PC-3 (cell line): ENCODE results near the gene TEX44. TPM values are rescaled to one million over a fixed set of nuclear protein-coding genes. Genes with fewer than 3 reads are reported as not detected.

Experiments
- ATAC-seq: fragments of 200-7000 bp; cut with Tn5 transposase; 2 replicates; pipeline ENCODE4 v1.9.1; 2020; ENCODE audit warnings: mild to moderate bottlenecking, moderate library complexity
- BruUV-seq: library from RNA; stranded (reverse); fragments of 400-500 nt; replicated peaks from 2 replicates; lab custom pipeline; 2021; lab: Mats Ljungman, UMichigan
- CTCF ChIA-PET: fragments of 300-600 bp; sonication (Branson Sonifier 250); formaldehyde crosslinking; loops from one replicate; lab custom pipeline; 2022; ENCODE audit warnings: antibody characterized with exemption; lab: Charles Lee
- POLR2A ChIA-PET: fragments of 300-600 bp; sonication (Branson Sonifier 250); formaldehyde crosslinking; loops from one replicate; lab custom pipeline; 2022; ENCODE audit warnings: antibody characterized with exemption; ENCODE audit not compliant: unreplicated experiment; lab: Charles Lee
- DNase-seq: peaks from one replicate; pipeline ENCODE4 v3.0.0-alpha.2; 2015
- H2AFZ ChIP-seq: fragments of 300-600 bp; sonication (generic); 2 replicates; pipeline ENCODE4 v1.6.0; 2016; ENCODE audit warnings: antibody characterized with exemption, low read length
- H3F3A ChIP-seq: fragments of 300-600 bp; sonication (generic); one replicate; pipeline ENCODE4 v1.6.0; 2017; ENCODE audit warnings: antibody characterized with exemption, low read length, control low read depth, mild to moderate bottlenecking; ENCODE audit not compliant: unreplicated experiment
- H3K27ac ChIP-seq: fragments of 300-600 bp; sonication (generic); 2 replicates; pipeline ENCODE4 v1.5.1; 2016; ENCODE audit warnings: mild to moderate bottlenecking, low read length
- H3K27me3 ChIP-seq: fragments of 300-600 bp; sonication (generic); 2 replicates; pipeline ENCODE4 v1.6.1; 2016; ENCODE audit warnings: low read length, mixed read lengths
- H3K36me3 ChIP-seq: fragments of 300-600 bp; sonication (generic); 2 replicates; pipeline ENCODE4 v1.6.1; 2016; ENCODE audit warnings: low read depth, mixed run types, low read length, mixed read lengths
- H3K4me1 ChIP-seq: fragments of 300-600 bp; sonication (generic); 2 replicates; pipeline ENCODE4 v1.5.1; 2016; ENCODE audit warnings: low read length; ENCODE audit not compliant: insufficient read depth
- H3K4me2 ChIP-seq: fragments of 300-600 bp; sonication (generic); 2 replicates; pipeline ENCODE4 v1.6.0; 2016; ENCODE audit warnings: low read length
- H3K4me3 ChIP-seq: fragments of 300-600 bp; sonication (generic); 2 replicates; pipeline ENCODE4 v1.5.1; 2016; ENCODE audit warnings: mild to moderate bottlenecking, low read length, mixed read lengths
- H3K79me2 ChIP-seq: fragments of 300-600 bp; sonication (generic); 2 replicates; pipeline ENCODE4 v1.6.1; 2017; ENCODE audit warnings: low read length, mixed read lengths
- H3K9ac ChIP-seq: fragments of 300-600 bp; sonication (generic); 2 replicates; pipeline ENCODE4 v1.6.0; 2016; ENCODE audit warnings: mild to moderate bottlenecking, low read length
- H3K9me2 ChIP-seq: fragments of 300-600 bp; sonication (generic); replicated peaks from 2 replicates; pipeline ENCODE4 v1.6.1; 2016; ENCODE audit warnings: mixed run types, low read length, mixed read lengths
- H3K9me3 ChIP-seq: fragments of 300-600 bp; sonication (generic); 2 replicates; pipeline ENCODE4 v1.6.1; 2016; ENCODE audit warnings: low read length, mixed read lengths
- H4K20me1 ChIP-seq: fragments of 300-600 bp; sonication (generic); 2 replicates; pipeline ENCODE4 v1.6.1; 2016; ENCODE audit warnings: low read length, mixed read lengths
- EZH2 ChIP-seq: fragments of 300-600 bp; sonication (generic); IDR thresholded peaks from one replicate; pipeline ENCODE4 v1.6.1; 2017; ENCODE audit warnings: antibody characterized with exemption, mild to moderate bottlenecking, low read length; ENCODE audit not compliant: unreplicated experiment
- EZH2phosphoT487 ChIP-seq: fragments of 300-600 bp; sonication (generic); IDR thresholded peaks from 2 replicates; pipeline ENCODE4 v1.6.1; 2018; ENCODE audit warnings: mild to moderate bottlenecking, antibody characterized with exemption, low read length, borderline replicate concordance
- intact Hi-C: fragments of 100-400 bp; cut with micrococcal nuclease; formaldehyde crosslinking; loops from 2 replicates; pipeline ENCODE4 v1.9.0; 2023
- total RNA-seq: library from RNA; depleted of rRNA; stranded (reverse); fragments of >200 nt; gene quantifications from 2 replicates; pipeline ENCODE4 v1.2.3, GENCODE V29; 2014
- TF ChIP-seq, protein P1 (sequence below): fragments of 300-600 bp; sonication (generic); conservative IDR thresholded peaks from 2 replicates; pipeline ENCODE4 v1.5.1; 2017; ENCODE audit warnings: antibody characterized with exemption, low read depth, mild to moderate bottlenecking, low read length

TEX44 gene
- total RNA-seq, 1 experiment from 2014 or later: not detected

DNA sequence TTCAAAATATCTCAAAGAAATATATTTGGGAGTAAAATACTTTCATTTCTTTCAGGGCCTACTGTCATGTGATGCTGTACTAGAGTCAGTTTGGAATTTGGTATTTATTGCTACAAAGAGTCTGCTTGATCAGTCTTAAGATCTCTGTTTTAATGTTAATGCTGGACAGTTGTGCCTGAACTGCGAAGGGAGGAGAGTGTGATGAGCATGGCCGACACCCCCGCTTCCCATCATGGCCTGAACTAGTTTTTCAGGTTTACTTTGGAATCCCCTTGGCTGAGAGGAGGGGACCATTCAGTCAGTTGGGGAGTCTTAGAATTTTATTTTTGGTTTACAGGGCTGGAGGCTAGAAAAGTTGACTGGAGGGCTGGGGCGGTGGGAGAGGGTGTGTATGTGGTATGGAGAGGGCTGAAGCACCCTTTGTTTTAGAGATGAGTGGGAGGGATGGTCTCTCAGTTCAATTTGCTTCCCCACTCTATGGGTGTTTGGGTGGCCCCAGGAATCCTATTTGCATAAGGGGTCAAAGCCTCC is 20.9 kb upstream of the TEX44 start:
- Histone ChIP-seq H3K9ac (no peak overlapping the region), H3K9me3 (no peaks in the 10 kb centered on the region), H3K4me3 (no peak overlapping the region), H3K4me2 (no peak overlapping the region), H3K79me2 (no peaks in the 10 kb centered on the region), H3K27me3 (no peaks in the 10 kb centered on the region), H3F3A (no peaks in the 10 kb centered on the region), H3K9me2 (no peaks in the 10 kb centered on the region), H2AFZ (no peak overlapping the region), H3K36me3 (no peaks in the 10 kb centered on the region), H4K20me1 (no peaks in the 10 kb centered on the region), H3K27ac (no peak overlapping the region), H3K4me1 (no peaks in the 10 kb centered on the region)
- TF ChIP-seq, protein P1, sequence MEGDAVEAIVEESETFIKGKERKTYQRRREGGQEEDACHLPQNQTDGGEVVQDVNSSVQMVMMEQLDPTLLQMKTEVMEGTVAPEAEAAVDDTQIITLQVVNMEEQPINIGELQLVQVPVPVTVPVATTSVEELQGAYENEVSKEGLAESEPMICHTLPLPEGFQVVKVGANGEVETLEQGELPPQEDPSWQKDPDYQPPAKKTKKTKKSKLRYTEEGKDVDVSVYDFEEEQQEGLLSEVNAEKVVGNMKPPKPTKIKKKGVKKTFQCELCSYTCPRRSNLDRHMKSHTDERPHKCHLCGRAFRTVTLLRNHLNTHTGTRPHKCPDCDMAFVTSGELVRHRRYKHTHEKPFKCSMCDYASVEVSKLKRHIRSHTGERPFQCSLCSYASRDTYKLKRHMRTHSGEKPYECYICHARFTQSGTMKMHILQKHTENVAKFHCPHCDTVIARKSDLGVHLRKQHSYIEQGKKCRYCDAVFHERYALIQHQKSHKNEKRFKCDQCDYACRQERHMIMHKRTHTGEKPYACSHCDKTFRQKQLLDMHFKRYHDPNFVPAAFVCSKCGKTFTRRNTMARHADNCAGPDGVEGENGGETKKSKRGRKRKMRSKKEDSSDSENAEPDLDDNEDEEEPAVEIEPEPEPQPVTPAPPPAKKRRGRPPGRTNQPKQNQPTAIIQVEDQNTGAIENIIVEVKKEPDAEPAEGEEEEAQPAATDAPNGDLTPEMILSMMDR: no peak
- TF ChIP-seq EZH2 (no peak), EZH2phosphoT487 (no peak)
- BruUV-seq: no TSS peak
- ChIA-PET CTCF (interaction anchor here (0.6 kb wide), 1 partner anchor 16 kb away, joined by 4 read pairs; no protein-coding TSS in a partner anchor), POLR2A (no interaction called here)
- DNase-seq: no peak
- ATAC-seq: no peak
- intact Hi-C loops: no loop called here

- Histone ChIP-seq H4K20me1 (no peaks in the 10 kb centered on the region), H3K9me2 (no peaks in the 10 kb centered on the region), H3K4me3 (no peak overlapping the region), H3K27me3 (no peaks in the 10 kb centered on the region), H3K9me3 (no peaks in the 10 kb centered on the region), H3K4me2 (no peak overlapping the region), H3K27ac (no peak overlapping the region), H2AFZ (no peak overlapping the region), H3F3A (no peaks in the 10 kb centered on the region), H3K36me3 (no peaks in the 10 kb centered on the region), H3K4me1 (no peaks in the 10 kb centered on the region), H3K9ac (no peak overlapping the region), H3K79me2 (no peaks in the 10 kb centered on the region)
- TF ChIP-seq, protein P1: no peak
- no peak for TF ChIP-seq EZH2
- no peak for TF ChIP-seq EZH2phosphoT487
- intact Hi-C loops: no loop called here
- ChIA-PET CTCF (no interaction called here), POLR2A (no interaction called here)
- ATAC-seq: no peak
- DNase-seq: no peak
- BruUV-seq: no TSS peak
Measured at GRCh38 chr2:231573096-231573495, 19.6 kb upstream of the TEX44 start.

DNA sequence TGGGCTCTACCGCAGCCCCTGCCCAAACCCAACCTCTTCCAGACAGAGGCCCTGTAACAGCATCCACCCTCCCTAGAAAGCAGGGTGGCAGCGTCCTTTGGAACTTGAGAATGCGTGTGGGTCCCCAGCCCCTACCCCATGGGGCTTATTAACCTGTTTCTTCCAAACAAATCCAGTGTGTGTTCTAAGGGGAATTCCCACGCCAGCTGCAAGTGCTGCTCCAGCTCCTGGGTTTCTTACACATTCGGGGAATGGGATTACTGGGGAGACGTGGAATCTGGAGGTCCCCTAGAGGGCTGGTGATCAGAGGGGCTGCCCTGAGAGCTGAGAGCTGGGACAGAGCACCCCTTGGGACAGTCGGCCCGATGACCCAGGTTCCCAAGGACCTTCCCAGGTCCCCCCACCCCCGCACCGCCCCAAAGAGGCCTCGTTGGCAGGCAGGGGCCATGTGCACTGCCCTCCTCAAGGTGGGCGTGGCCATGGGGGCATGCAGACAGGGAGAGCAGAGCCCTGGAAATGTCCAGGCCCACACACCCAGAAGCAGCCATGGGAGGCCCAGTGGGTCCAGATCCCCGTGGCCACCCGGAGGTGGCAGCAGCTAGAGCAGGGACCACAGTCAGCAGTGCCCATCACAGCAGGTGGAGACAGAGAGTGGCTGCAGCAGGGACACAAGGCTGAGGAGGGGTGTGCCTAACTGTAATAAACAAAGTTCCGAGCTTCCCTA is 18.8 kb upstream of the TEX44 start:
- ATAC-seq (no peak), DNase-seq (no peak)
- H3K36me3 ChIP-seq: no peaks in the 10 kb centered on the region
- H3F3A ChIP-seq: no peaks in the 10 kb centered on the region
- POLR2A ChIA-PET: no interaction called here
- no TSS peak for BruUV-seq
- H3K4me3 ChIP-seq: no peak overlapping the region
- no peaks in the 10 kb centered on the region for H3K9me2 ChIP-seq
- TF ChIP-seq, protein P1: no peak
- no peak for TF ChIP-seq EZH2phosphoT487
- TF ChIP-seq EZH2: no peak
- H2AFZ ChIP-seq: no peak overlapping the region
- H3K27ac ChIP-seq: no peak overlapping the region
- no peaks in the 10 kb centered on the region for H3K79me2 ChIP-seq
- no peaks in the 10 kb centered on the region for H3K9me3 ChIP-seq
- CTCF ChIA-PET: no interaction called here
- H3K4me1 ChIP-seq: no peaks in the 10 kb centered on the region
- H3K9ac ChIP-seq: no peak overlapping the region
- no peaks in the 10 kb centered on the region for H4K20me1 ChIP-seq
- intact Hi-C loops: no loop called here
- no peak overlapping the region for H3K4me2 ChIP-seq
- no peaks in the 10 kb centered on the region for H3K27me3 ChIP-seq
